ENCODE data around the gene CORO2B. TPM values are rescaled to one million over a fixed set of nuclear protein-coding genes. Genes with fewer than 3 reads are reported as not detected.

Gene CORO2B
- total RNA-seq, 1 donor from 2014 or later, result 0.16 TPM

DNA sequence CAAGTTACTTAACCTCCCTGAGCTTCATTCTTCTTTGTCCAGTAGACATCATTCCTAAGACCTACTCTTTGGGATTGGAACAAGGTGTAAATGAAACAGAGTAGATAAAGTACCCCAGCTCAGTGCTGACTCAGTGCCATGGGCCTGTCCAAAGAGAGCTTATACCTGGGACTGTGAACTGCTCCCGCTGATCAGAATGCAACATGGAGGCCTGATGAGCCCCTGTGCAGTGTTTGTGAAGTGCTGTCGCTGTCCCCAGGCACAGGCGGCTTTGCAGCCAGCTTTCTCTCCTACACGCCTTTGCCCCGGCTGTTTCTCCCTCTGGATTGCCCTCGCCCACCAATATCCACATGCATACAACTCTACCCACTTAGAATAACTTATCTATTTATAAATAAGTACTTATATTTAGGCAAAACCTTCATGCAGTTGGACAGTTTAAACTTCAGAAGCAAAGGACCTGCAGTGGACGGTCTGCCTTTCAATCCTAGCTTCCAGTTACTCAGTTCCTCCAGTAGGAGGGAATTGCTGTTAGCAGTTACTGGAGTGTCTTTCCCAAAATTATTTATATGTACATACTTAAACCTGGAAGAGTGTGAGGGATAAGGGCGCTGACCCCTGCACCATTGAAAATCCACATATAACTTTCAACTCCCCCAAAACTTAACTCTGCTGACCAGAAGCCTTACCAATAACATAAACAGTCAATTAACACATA is 80.0 kb downstream of the CORO2B start:
- no peak overlapping the region for H3K27ac Mint-ChIP-seq
- H3K27me3 Mint-ChIP-seq, result peaks cover 7% of the 10 kb centered on the region
- H3K4me1 Mint-ChIP-seq, result no peaks in the 10 kb centered on the region
- no peak overlapping the region for H3K4me3 Mint-ChIP-seq
- intact Hi-C loops (cut with micrococcal nuclease), result no loop called here
- no peaks in the 10 kb centered on the region for H3K9me3 Mint-ChIP-seq
- no peaks in the 10 kb centered on the region for H3K36me3 Mint-ChIP-seq (ENCODE audit: low read depth)
- DNase-seq, result no peak

DNA sequence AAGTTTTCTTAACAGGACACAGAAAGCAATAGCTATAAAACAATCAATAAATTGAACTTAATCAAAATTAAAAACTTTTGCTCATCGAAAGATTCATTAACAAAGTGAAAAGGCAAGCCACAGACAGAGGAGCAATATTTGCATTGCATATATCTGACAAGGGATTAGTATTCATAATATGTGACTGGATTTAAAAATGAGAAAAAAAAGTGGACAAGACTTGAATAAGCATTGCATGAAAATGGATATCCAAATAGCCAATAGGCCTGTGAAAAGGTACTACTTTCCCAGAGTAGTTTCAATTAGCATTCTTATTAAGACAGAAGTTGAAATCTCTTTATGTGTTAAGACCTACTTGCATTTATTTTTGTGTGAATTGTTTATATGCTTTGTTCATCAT is 84.7 kb downstream of the CORO2B start:
- Mint-ChIP-seq H3K9me3 (no peaks in the 10 kb centered on the region), H3K4me1 (no peaks in the 10 kb centered on the region), H3K27me3 (peaks cover 16% of the 10 kb centered on the region), H3K36me3 (ENCODE audit: low read depth) (no peaks in the 10 kb centered on the region), H3K4me3 (no peak overlapping the region), H3K27ac (no peak overlapping the region)
- intact Hi-C loops (cut with micrococcal nuclease), result no loop called here
- no peak for DNase-seq

DNA sequence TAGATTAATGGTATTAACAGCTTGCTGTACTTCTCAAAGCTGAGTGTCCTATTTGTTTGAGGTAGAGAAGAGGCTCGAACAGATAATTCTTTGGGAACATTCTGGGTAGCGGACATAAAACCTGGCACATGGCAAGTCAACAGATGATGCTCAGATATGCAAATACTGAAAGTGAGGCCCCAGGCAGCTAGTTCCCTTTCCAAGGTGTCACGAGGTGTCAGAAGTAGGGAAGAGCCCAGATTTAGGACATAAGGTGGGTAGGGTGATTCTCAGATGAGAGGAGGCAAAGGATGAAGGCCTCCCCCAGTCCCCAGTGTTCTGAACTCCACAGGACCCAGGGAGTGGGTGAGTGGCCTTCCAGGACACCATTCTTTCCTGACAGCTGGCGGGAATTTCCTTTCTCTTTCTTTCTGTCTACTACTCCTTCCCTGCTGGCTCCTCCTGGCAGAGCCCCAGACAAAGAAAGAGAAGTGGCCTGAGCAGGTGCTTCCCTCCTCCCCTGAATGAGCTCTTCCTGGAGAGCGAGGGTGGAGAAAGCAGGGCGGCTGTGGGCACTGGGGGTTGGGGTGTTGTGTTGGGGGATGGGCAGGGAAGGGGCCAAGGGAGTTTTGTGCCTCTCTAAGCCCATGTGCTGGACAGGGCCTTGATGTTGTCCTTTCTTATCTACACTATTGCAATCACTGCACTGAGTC is 87.5 kb downstream of the CORO2B start:
- intact Hi-C loops (cut with micrococcal nuclease), result no loop called here
- H3K36me3 Mint-ChIP-seq (ENCODE audit: low read depth), result no peaks in the 10 kb centered on the region
- H3K4me1 Mint-ChIP-seq, result no peaks in the 10 kb centered on the region
- H3K9me3 Mint-ChIP-seq, result no peaks in the 10 kb centered on the region
- peaks cover 20% of the 10 kb centered on the region for H3K27me3 Mint-ChIP-seq
- no peak overlapping the region for H3K4me3 Mint-ChIP-seq
- no peak overlapping the region for H3K27ac Mint-ChIP-seq
- no peak for DNase-seq

DNA sequence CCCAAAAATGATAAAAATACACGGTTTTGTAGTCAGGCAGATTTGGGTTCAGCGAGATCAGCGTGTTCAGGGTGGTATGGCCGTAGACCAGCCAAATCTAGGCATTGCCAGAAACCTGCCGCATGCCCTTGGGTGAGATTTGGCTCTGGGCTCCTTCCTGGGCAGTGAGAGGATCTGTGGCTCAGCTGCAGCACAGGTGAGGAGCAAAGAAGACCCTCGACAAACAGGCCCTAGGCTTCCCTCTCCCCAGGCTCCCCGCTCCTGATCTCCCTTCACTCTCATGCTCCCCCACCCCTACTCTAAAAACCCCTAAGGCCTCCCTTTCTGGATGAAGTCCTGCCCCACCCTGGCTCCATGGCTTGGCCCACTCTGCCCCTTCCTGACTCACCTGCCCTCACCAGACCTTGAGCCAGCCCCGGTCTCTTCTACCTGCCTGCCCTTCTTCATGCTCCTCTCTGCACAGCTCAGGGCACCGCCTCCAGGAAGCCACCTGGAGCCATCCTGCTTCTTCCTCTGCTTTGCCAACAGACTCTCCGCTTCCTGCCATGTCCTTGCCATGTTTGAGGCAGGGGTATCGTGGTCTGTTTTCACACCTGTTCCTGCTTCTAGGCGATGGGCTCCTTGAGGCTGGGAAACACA is 88.1 kb downstream of the CORO2B start:
- no peaks in the 10 kb centered on the region for H3K36me3 Mint-ChIP-seq (ENCODE audit: low read depth)
- H3K9me3 Mint-ChIP-seq, result no peaks in the 10 kb centered on the region
- no peak overlapping the region for H3K27ac Mint-ChIP-seq
- H3K27me3 Mint-ChIP-seq, result peaks cover 26% of the 10 kb centered on the region
- no peak for DNase-seq
- H3K4me3 Mint-ChIP-seq, result no peak overlapping the region
- intact Hi-C loops (cut with micrococcal nuclease), result no loop called here
- H3K4me1 Mint-ChIP-seq, result no peaks in the 10 kb centered on the region

DNA sequence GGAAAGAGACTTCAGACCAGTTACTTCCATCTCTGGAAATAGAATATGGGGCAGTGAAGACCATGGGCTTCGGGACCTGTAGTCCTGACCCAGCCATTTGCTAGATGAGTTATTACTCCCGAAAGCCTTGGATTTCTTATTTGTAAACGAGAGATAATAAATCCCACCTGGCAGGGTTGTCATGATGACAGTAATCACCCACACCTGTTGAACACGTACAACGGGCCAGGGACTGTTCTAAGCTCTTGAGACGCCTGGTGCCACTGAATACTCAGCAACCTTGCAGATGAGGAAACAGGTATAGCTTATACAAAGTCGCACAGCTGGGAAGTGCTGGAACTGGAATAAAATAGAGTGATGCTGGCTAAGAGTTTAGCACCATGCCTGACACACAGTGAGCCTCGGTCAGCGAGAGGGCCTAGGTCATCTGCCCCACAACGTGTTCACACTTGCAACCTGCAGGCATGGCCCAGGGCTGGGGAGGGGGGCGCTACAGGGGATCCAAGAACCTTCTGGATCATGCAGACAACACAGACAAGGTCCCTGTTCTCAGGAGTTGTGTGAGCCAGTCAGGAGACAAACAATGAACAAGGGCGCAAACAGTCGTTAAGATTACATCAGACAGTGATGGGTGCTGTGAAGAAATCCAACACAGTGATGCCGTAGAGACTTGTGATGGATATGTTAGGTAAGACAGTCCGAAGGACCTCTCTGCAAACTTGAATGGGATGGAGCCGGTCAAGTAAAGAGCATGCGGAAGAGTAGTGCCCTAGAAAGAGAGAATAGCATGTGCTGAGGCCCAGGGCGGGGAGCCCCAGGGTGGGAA is 89.2 kb downstream of the CORO2B start:
- H3K27ac Mint-ChIP-seq, result no peak overlapping the region
- H3K4me1 Mint-ChIP-seq, result no peaks in the 10 kb centered on the region
- no peak for DNase-seq
- H3K9me3 Mint-ChIP-seq, result no peaks in the 10 kb centered on the region
- H3K36me3 Mint-ChIP-seq (ENCODE audit: low read depth), result no peaks in the 10 kb centered on the region
- H3K4me3 Mint-ChIP-seq, result no peak overlapping the region
- peaks cover 30% of the 10 kb centered on the region for H3K27me3 Mint-ChIP-seq
- intact Hi-C loops (cut with micrococcal nuclease), result no loop called here

DNA sequence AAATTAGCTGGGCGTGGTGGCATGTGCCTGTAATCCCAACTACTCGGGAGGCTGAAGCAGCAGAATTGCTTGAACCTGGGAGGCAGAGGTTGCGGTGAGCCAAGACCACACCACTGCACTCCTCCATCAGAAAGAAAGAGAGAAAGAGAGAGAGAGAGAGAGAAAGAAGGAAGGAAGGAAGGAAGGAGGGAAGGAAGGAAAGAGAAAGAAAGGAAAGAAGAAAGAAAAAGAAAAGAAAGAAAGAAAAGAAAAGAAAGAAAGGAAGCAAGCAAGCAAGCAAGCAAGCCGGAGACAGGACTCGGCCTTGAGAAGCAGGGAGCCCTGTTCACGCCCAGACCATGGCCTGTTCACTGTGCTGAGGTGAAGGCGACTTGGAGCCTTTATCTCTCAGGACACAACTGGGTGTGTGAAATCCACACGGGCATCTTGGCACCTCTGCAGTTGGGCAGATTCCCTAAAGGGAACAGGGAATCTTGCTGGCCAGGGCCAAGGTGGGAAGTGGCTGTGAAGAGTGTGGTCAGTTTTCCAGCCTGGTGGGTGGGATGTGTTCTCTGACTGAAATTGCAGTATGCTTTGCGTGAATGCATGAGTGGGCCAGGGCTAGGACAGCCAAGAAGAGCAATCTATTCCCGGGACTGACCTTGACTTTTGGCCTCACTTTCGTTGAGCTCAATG is 90.3 kb downstream of the CORO2B start:
- Mint-ChIP-seq H3K27ac (no peak overlapping the region), H3K36me3 (ENCODE audit: low read depth) (no peaks in the 10 kb centered on the region), H3K9me3 (no peaks in the 10 kb centered on the region), H3K4me3 (no peak overlapping the region), H3K27me3 (peaks cover 27% of the 10 kb centered on the region), H3K4me1 (peaks cover 3% of the 10 kb centered on the region)
- intact Hi-C loops (cut with micrococcal nuclease), result no loop called here
- no peak for DNase-seq

DNA sequence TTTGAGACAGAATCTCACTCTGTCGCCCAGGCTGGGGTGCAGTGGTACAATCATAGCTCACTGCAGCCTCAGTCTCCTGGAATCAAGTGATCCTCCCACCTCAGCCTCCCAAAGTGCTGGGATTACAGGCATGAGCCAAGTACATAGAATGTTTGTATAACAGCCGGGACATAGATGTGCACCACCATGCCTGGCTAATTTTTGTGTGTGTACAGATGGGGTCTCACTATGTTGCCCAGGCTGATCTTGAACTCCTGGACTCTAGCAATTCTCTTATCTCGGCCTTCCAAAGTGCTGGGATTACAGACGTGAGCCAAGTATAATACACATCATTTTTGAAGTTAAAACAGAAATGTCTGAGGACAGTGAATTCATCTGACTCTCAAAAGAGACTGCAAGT is 93.5 kb downstream of the CORO2B start:
- intact Hi-C loops (cut with micrococcal nuclease), result loop anchor here (10.0 kb wide), 2 partner anchors 367 to 417 kb away; no protein-coding TSS in a partner anchor
- Mint-ChIP-seq H3K9me3 (no peaks in the 10 kb centered on the region), H3K4me1 (peaks cover 3% of the 10 kb centered on the region), H3K27ac (no peak overlapping the region), H3K36me3 (ENCODE audit: low read depth) (no peaks in the 10 kb centered on the region), H3K27me3 (peaks cover 23% of the 10 kb centered on the region), H3K4me3 (no peak overlapping the region)
- DNase-seq, result no peak

DNA sequence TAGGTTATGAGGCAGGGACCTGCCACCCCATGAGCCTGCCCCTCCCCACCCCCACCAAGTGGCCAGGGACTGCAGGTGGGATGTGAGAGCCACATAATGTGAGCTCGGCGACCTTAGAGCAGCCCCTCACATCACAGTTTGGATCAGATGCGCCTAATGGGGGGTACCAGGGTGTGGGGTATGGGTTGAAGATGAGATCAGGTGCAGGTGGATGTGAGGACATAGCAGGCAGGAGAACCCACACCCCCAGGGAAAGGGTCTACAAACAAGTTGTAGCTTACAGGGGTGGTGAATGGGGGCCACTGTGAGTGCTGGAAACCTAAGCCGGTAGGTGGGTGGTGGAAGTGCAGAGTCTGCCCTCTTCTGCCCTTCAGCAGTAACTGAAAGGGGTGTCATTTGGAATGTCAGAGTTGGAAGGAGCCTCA is 94.0 kb downstream of the CORO2B start:
- intact Hi-C loops (cut with micrococcal nuclease), result loop anchor here (10.0 kb wide), 2 partner anchors 368 to 418 kb away; no protein-coding TSS in a partner anchor
- H3K4me1 Mint-ChIP-seq, result peaks cover 3% of the 10 kb centered on the region
- no peaks in the 10 kb centered on the region for H3K9me3 Mint-ChIP-seq
- H3K36me3 Mint-ChIP-seq (ENCODE audit: low read depth), result no peaks in the 10 kb centered on the region
- H3K27me3 Mint-ChIP-seq, result peaks cover 23% of the 10 kb centered on the region
- DNase-seq, result no peak
- no peak overlapping the region for H3K4me3 Mint-ChIP-seq
- no peak overlapping the region for H3K27ac Mint-ChIP-seq

DNA sequence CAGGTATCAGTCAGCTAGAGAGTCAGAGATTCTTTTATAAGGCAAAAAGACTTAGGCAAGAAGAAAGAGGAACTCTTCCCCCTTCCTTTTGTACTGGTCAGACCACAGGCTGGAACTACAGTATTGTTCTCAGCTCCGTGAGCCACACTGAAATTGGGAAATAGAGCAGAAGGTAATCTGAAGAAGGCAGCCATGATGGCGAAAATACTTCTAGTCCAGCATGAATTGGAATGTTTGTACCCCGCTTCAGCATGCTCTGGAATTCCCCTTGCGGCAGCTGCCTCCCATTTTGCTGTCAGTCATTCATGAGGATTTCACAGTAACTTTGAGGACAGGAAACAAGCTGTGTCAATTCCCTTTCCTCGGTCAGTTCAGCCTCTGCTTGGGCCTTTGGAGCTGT is 96.2 kb downstream of the CORO2B start:
- H3K36me3 Mint-ChIP-seq (ENCODE audit: low read depth), result no peaks in the 10 kb centered on the region
- peaks cover 3% of the 10 kb centered on the region for H3K4me1 Mint-ChIP-seq
- DNase-seq, result no peak
- peaks cover 21% of the 10 kb centered on the region for H3K27me3 Mint-ChIP-seq
- no peak overlapping the region for H3K27ac Mint-ChIP-seq
- no peak overlapping the region for H3K4me3 Mint-ChIP-seq
- H3K9me3 Mint-ChIP-seq, result no peaks in the 10 kb centered on the region
- intact Hi-C loops (cut with micrococcal nuclease), result loop anchor here (1.0 to 10.0 kb wide), 3 partner anchors 121 to 420 kb away; no protein-coding TSS in a partner anchor

DNA sequence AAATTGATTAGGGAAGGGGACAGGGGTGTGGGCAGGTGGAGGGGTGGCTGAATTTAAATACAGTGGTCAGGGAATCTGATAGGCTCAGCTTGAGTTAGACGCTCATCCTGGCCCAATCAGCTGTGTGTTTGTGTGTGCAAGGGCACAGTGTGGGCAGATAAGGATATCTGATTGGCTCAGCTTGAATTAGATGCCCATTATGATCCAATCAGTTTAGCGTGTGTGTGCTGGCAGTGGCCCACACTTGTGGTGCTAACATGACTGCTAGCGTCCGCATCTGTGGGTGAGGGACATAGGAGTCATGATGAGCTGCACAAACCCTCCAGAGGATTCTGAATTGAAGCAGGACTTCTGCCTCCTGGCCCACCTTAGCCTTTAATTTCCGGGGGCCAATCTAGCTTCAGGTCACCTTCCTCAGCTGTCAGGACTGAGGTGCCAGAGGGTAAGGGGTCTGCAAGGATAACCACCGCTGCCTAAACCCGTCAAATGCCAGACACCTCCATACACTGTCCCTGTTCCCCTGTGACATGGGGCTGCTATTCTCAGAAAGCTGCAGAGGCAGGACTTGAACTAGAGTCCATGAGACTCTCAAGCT is 97.3 kb downstream of the CORO2B start:
- intact Hi-C loops (cut with micrococcal nuclease), result loop anchor here (10.0 kb wide), 2 partner anchors 371 to 421 kb away; no protein-coding TSS in a partner anchor
- Mint-ChIP-seq H3K4me1 (peaks cover 3% of the 10 kb centered on the region), H3K9me3 (no peaks in the 10 kb centered on the region), H3K27ac (no peak overlapping the region), H3K36me3 (ENCODE audit: low read depth) (no peaks in the 10 kb centered on the region), H3K4me3 (no peak overlapping the region), H3K27me3 (peaks cover 18% of the 10 kb centered on the region)
- DNase-seq, result no peak

DNA sequence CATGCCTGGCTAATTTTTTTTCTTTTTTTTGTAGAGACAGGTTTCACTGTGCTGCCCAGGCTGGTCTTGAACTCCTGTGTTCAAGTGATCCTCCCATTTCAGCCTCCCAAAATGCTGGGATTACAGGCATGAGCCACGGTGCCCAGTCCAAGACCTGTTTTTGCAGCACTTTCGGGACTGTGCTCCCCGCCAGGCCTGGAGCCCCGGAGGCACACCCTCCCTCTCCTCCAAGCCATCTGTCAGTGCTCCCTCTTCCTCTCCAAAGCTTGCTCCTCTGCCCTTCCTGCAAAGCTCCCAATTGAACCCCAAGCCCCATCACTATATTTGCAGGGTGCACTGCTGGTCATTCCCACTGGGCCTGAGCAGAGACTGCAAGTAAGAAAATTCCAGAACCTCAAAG is 98.1 kb downstream of the CORO2B start:
- Mint-ChIP-seq H3K9me3 (no peaks in the 10 kb centered on the region), H3K4me3 (no peak overlapping the region), H3K27me3 (peaks cover 11% of the 10 kb centered on the region), H3K4me1 (peaks cover 3% of the 10 kb centered on the region), H3K36me3 (ENCODE audit: low read depth) (no peaks in the 10 kb centered on the region), H3K27ac (no peak overlapping the region)
- no peak for DNase-seq
- intact Hi-C loops (cut with micrococcal nuclease), result loop anchor here (10.0 kb wide), 2 partner anchors 372 to 422 kb away; no protein-coding TSS in a partner anchor

DNA sequence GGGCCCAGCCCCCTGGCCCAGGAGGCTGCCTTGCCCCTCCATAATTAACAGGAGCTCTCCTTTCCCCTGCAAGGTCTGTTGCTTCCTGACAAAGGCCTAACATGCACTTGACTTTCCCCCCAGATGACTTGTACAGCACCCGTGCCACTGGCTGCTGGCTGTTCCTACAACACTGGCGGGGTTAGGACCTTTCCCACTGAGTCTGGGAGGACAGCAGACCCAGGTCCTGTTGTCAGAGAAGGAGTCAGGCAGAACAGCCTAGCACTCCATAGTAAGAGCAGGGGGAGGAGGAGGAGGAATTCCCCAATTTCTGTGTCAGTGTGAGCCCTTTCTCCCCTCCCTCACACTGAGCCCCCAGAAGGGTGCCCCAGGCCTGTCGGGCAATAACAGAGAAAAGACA is 99.2 kb downstream of the CORO2B start:
- H3K27ac Mint-ChIP-seq, result no peak overlapping the region
- intact Hi-C loops (cut with micrococcal nuclease), result loop anchor here (10.0 kb wide), 2 partner anchors 373 to 423 kb away; no protein-coding TSS in a partner anchor
- DNase-seq, result no peak
- H3K9me3 Mint-ChIP-seq, result no peaks in the 10 kb centered on the region
- H3K4me1 Mint-ChIP-seq, result peaks cover 3% of the 10 kb centered on the region
- H3K4me3 Mint-ChIP-seq, result no peak overlapping the region
- H3K36me3 Mint-ChIP-seq (ENCODE audit: low read depth), result no peaks in the 10 kb centered on the region
- peaks cover 6% of the 10 kb centered on the region for H3K27me3 Mint-ChIP-seq

DNA sequence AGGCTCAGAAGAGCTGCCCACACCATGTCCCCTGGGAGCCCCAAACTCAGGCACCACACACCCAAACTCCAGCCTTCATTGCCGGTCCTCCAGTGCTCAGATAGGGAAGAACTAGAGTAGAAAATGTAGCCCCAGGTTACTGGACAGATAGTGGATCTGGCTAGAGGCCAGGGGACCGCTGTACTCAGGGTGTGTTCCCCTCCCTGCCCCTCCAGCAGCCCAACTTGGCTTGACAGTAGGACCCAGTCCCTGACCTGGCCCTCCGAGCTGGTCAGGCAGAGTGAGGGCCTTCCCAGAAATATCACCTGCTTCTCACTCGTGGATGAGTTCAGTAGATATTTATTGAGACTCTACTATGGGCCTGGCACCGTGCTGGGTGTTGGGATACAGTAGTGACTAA is 100.0 kb downstream of the CORO2B start:
- Mint-ChIP-seq H3K27me3 (peaks cover 4% of the 10 kb centered on the region), H3K4me1 (peaks cover 2% of the 10 kb centered on the region), H3K36me3 (ENCODE audit: low read depth) (no peaks in the 10 kb centered on the region), H3K27ac (no peak overlapping the region), H3K4me3 (no peak overlapping the region), H3K9me3 (no peaks in the 10 kb centered on the region)
- intact Hi-C loops (cut with micrococcal nuclease), result loop anchor here (10.0 kb wide), 2 partner anchors 374 to 424 kb away; no protein-coding TSS in a partner anchor
- no peak for DNase-seq

All from activated CD4-positive, alpha-beta T cell treated with anti-CD3 and anti-CD28 coated beads, Interleukin-2, amount 10 ng/mL, durations not matched to agents 24 days and 14 days (primary cell).